IMR-90 (cell line): ENCODE measurements around the gene UBAP2L. TPM values are rescaled to one million over a fixed set of nuclear protein-coding genes. Genes with fewer than 3 reads are reported as not detected.

ENCODE experiments used
- ATAC-seq: fragments of 200-7000 bp; cut with Tn5 transposase; 2 replicates; pipeline ENCODE4 v1.9.1; 2020; ENCODE audit warnings: low read depth, mild to moderate bottlenecking, moderate library complexity
- BruUV-seq: library from RNA; stranded (reverse); fragments of 400-500 nt; replicated peaks from 2 replicates; lab custom pipeline; 2021; lab: Mats Ljungman, UMichigan
- CTCF ChIA-PET: fragments of 300-600 bp; formaldehyde crosslinking; extraction: SDS; loops from one replicate; lab custom pipeline; 2021; ENCODE audit warnings: antibody characterized with exemption; lab: Yijun Ruan, JAX
- POLR2A ChIA-PET: fragments of 300-600 bp; sonication (Branson Sonifier 250); formaldehyde crosslinking; loops from one replicate; lab custom pipeline; 2022; ENCODE audit warnings: antibody characterized with exemption; ENCODE audit not compliant: unreplicated experiment; lab: Charles Lee
- DNase-seq: peaks from one replicate; pipeline ENCODE4 v3.0.0; 2013
- H2AFZ ChIP-seq: replicated peaks from 2 replicates; pipeline ENCODE3; 2013; ENCODE audit warnings: low read length, mild to moderate bottlenecking; ENCODE audit not compliant: poor library complexity
- H2AK5ac ChIP-seq: 2 replicates; pipeline ENCODE4 v1.6.1; 2013; ENCODE audit warnings: low read depth, low read length, inconsistent platforms
- H2AK9ac ChIP-seq: replicated peaks from 2 replicates; pipeline ENCODE3; 2013; ENCODE audit warnings: mild to moderate bottlenecking, low read depth, low read length, moderate library complexity; ENCODE audit not compliant: poor library complexity
- H2BK120ac ChIP-seq: 2 replicates; pipeline ENCODE4 v1.6.1; 2013; ENCODE audit warnings: low read depth, low read length, inconsistent platforms
- H2BK15ac ChIP-seq: 3 replicates; pipeline ENCODE4 v1.6.1; 2013; ENCODE audit warnings: low read depth, low read length, inconsistent platforms
- H2BK20ac ChIP-seq: 2 replicates; pipeline ENCODE4 v1.6.1; 2013; ENCODE audit warnings: low read depth, mild to moderate bottlenecking, inconsistent platforms, low read length, moderate library complexity
- H2BK5ac ChIP-seq: 2 replicates; pipeline ENCODE4 v1.6.1; 2013; ENCODE audit warnings: mild to moderate bottlenecking, low read depth, low read length, inconsistent platforms; ENCODE audit not compliant: poor library complexity, severe bottlenecking
- H3K14ac ChIP-seq: replicated peaks from 2 replicates; pipeline ENCODE4 v1.6.1; 2013; ENCODE audit warnings: low read depth, low read length, inconsistent platforms
- H3K18ac ChIP-seq: 2 replicates; pipeline ENCODE4 v1.6.1; 2013; ENCODE audit warnings: low read depth, low read length, control low read depth
- H3K23ac ChIP-seq: 2 replicates; pipeline ENCODE4 v1.6.1; 2013; ENCODE audit warnings: low read depth, low read length, inconsistent platforms
- H3K27ac ChIP-seq: 2 replicates; pipeline ENCODE4 v1.5.1; 2013; ENCODE audit warnings: mild to moderate bottlenecking, control low read depth, low read length; ENCODE audit not compliant: insufficient read depth
- H3K27me3 ChIP-seq: 2 replicates; pipeline ENCODE4 v1.6.1; 2013; ENCODE audit warnings: low read length; ENCODE audit not compliant: control insufficient read depth, insufficient read depth
- H3K36me3 ChIP-seq: 2 replicates; pipeline ENCODE4 v1.6.1; 2013; ENCODE audit warnings: low read length, mixed read lengths; ENCODE audit not compliant: control insufficient read depth, insufficient read depth
- H3K4ac ChIP-seq: 2 replicates; pipeline ENCODE4 v1.6.1; 2013; ENCODE audit warnings: low read depth, low read length, inconsistent platforms
- H3K4me1 ChIP-seq: 2 replicates; pipeline ENCODE4 v1.6.1; 2013; ENCODE audit warnings: low read length, mixed read lengths; ENCODE audit not compliant: control insufficient read depth, insufficient read depth
- H3K4me2 ChIP-seq: 2 replicates; pipeline ENCODE4 v1.6.1; 2013; ENCODE audit warnings: low read depth, mild to moderate bottlenecking, control low read depth, low read length, moderate library complexity
- H3K4me3 ChIP-seq: 2 replicates; pipeline ENCODE4 v1.5.1; 2013; ENCODE audit warnings: low read depth, mild to moderate bottlenecking, control low read depth, low read length, moderate library complexity; ENCODE audit not compliant: insufficient read depth
- H3K56ac ChIP-seq: 2 replicates; pipeline ENCODE4 v1.6.1; 2013; ENCODE audit warnings: low read length, inconsistent platforms; ENCODE audit not compliant: insufficient read depth; ENCODE audit errors: extremely low read depth
- H3K79me1 ChIP-seq, 2 experiments: 2 replicates each; pipeline ENCODE4 v1.6.1; 2013; ENCODE audit warnings: low read length in 2 of 2, inconsistent platforms in 1 of 2, low read depth in 1 of 2
- H3K9ac ChIP-seq: 2 replicates; pipeline ENCODE4 v1.6.1; 2013; ENCODE audit warnings: low read depth, low read length, control low read depth
- H3K9me1 ChIP-seq: 2 replicates; pipeline ENCODE4 v1.6.1; 2013; ENCODE audit warnings: low read length, inconsistent platforms; ENCODE audit not compliant: insufficient read depth
- H3K9me3 ChIP-seq: 2 replicates; pipeline ENCODE4 v1.6.1; 2013; ENCODE audit warnings: low read length; ENCODE audit not compliant: control insufficient read depth, insufficient read depth
- H4K20me1 ChIP-seq: 2 replicates; pipeline ENCODE4 v1.6.1; 2013; ENCODE audit warnings: low read length, inconsistent platforms; ENCODE audit not compliant: insufficient read depth
- H4K5ac ChIP-seq: 2 replicates; pipeline ENCODE4 v1.6.1; 2013; ENCODE audit warnings: mild to moderate bottlenecking, low read depth, low read length, control low read depth
- H4K8ac ChIP-seq, 2 experiments: 2 replicates each; pipeline ENCODE4 v1.6.1; 2013; ENCODE audit warnings: low read depth in 2 of 2, low read length in 2 of 2, control low read depth in 1 of 2, inconsistent platforms in 1 of 2
- H4K91ac ChIP-seq: 2 replicates; pipeline ENCODE4 v1.6.1; 2013; ENCODE audit warnings: low read depth, low read length, inconsistent platforms; ENCODE audit not compliant: insufficient read depth
- BHLHE40 ChIP-seq: fragments of 150-350 bp; IDR thresholded peaks from 2 replicates; pipeline ENCODE4 v1.6.1; 2016; ENCODE audit warnings: mild to moderate bottlenecking, low read depth, low read length
- CEBPB ChIP-seq: IDR thresholded peaks from 2 replicates; pipeline ENCODE4 v1.6.1; 2012; ENCODE audit warnings: low read depth, low read length, improper control_type of control experiment
- CHD1 ChIP-seq: IDR thresholded peaks from 2 replicates; pipeline ENCODE4 v1.6.1; 2012; ENCODE audit warnings: low read depth, low read length, improper control_type of control experiment
- CTCF ChIP-seq: conservative IDR thresholded peaks from 2 replicates; pipeline ENCODE4 v1.5.1; 2012; ENCODE audit warnings: mild to moderate bottlenecking, low read depth, low read length, improper control_type of control experiment
- ELK1 ChIP-seq: fragments of 150-350 bp; IDR thresholded peaks from 2 replicates; pipeline ENCODE4 v1.6.1; 2016; ENCODE audit warnings: low read depth, mild to moderate bottlenecking, low read length, moderate library complexity, borderline replicate concordance
- FOS ChIP-seq: fragments of 150-350 bp; IDR thresholded peaks from 2 replicates; pipeline ENCODE4 v1.6.1; 2016; ENCODE audit warnings: low read depth, low read length
- MAFK ChIP-seq: IDR thresholded peaks from 2 replicates; pipeline ENCODE4 v1.6.1; 2012; ENCODE audit warnings: low read depth, low read length, improper control_type of control experiment
- MAZ ChIP-seq: IDR thresholded peaks from 2 replicates; pipeline ENCODE4 v1.6.1; 2012; ENCODE audit warnings: low read depth, mild to moderate bottlenecking, low read length, improper control_type of control experiment, moderate library complexity, borderline replicate concordance
- MXI1 ChIP-seq: IDR thresholded peaks from 2 replicates; pipeline ENCODE4 v1.6.1; 2012; ENCODE audit warnings: low read depth, mild to moderate bottlenecking, low read length, moderate library complexity, borderline replicate concordance
- NFE2L2 ChIP-seq: fragments of 150-350 bp; IDR thresholded peaks from 2 replicates; pipeline ENCODE4 v1.6.1; 2016; ENCODE audit warnings: low read depth, mild to moderate bottlenecking, low read length
- POLR2A ChIP-seq: IDR thresholded peaks from 2 replicates; pipeline ENCODE4 v1.6.1; 2012; ENCODE audit warnings: mild to moderate bottlenecking, low read depth, low read length
- RAD21 ChIP-seq: IDR thresholded peaks from 2 replicates; pipeline ENCODE4 v1.6.1; 2012; ENCODE audit warnings: low read length, improper control_type of control experiment
- RCOR1 ChIP-seq: IDR thresholded peaks from 2 replicates; pipeline ENCODE4 v1.6.1; 2012; ENCODE audit warnings: mild to moderate bottlenecking, low read length, improper control_type of control experiment; ENCODE audit not compliant: insufficient replicate concordance
- RFX5 ChIP-seq: IDR thresholded peaks from 2 replicates; pipeline ENCODE4 v1.8.0; 2012; ENCODE audit warnings: low read depth, mild to moderate bottlenecking, low read length, moderate library complexity
- SMC3 ChIP-seq: fragments of 150-350 bp; IDR thresholded peaks from 2 replicates; pipeline ENCODE4 v1.6.1; 2016; ENCODE audit warnings: low read depth, mild to moderate bottlenecking, antibody characterized with exemption, low read length, moderate library complexity
- USF2 ChIP-seq: fragments of 150-350 bp; IDR thresholded peaks from 2 replicates; pipeline ENCODE4 v1.6.1; 2017; ENCODE audit warnings: mild to moderate bottlenecking, antibody characterized with exemption, low read length, low read depth
- WGBS, 2 experiments: methylation state at CpG; one replicate each; pipeline versions ENCODE4 v1.1.5 to v1.1.7; 2013; ENCODE audit warnings: missing lambda C conversion rate in 2 of 2; ENCODE audit not compliant: insufficient read length in 1 of 2; ENCODE audit errors: extremely low coverage in 2 of 2; 5-methylcytosine and 5-hydroxymethylcytosine counted together
- dilution Hi-C: fragments of 300-500 bp; cut with HindIII; formaldehyde crosslinking; loops from one replicate; pipeline ENCODE4 v1.14.3; 2018; ENCODE audit warnings: low sequenced_read_pairs; ENCODE audit not compliant: unreplicated experiment
- in situ Hi-C: fragments of 300-500 bp; cut with MboI; formaldehyde crosslinking; loops from 3 replicates; pipeline ENCODE4 v1.14.3; 2019; ENCODE audit warnings: low sequenced_read_pairs, inconsistent platforms, mixed read lengths
- intact Hi-C: fragments of 100-400 bp; cut with micrococcal nuclease; formaldehyde crosslinking; loops from 2 replicates; pipeline ENCODE4 v1.10.0; 2022
- polyA plus RNA-seq, 3 experiments: library from polyadenylated mRNA; depleted of rRNA; stranded (reverse); fragments of >200 nt; gene quantifications; 2 replicates each; pipeline ENCODE4 v1.2.3, GENCODE V29; 2012; ENCODE audit warnings: low replicate concordance in 1 of 3
- total RNA-seq: library from RNA; depleted of rRNA; stranded (reverse); fragments of >200 nt; gene quantifications from 2 replicates; pipeline ENCODE4 v1.2.3, GENCODE V29; 2012

UBAP2L gene
- total and polyA plus RNA-seq, 2 of the 4 experiments (the other 2 are of a cell fraction): 57.5 to 149 TPM

GRCh38 chr1:154236855-154237254 is 16.1 kb downstream of the UBAP2L start:
- H2BK20ac ChIP-seq: no peak overlapping the region
- no peak for ATAC-seq
- no peak overlapping the region for H2AK9ac ChIP-seq
- POLR2A ChIA-PET: no interaction called here
- H2AFZ ChIP-seq: no peak overlapping the region
- CTCF ChIA-PET: no interaction called here
- no TSS peak for BruUV-seq
- H3K4me2 ChIP-seq: no peak overlapping the region
- H4K5ac ChIP-seq: no peak overlapping the region
- no peak overlapping the region for H3K56ac ChIP-seq
- H3K36me3 ChIP-seq: peaks cover 59% of the 10 kb centered on the region
- WGBS, 2 experiments: 100% methylated on average over 1 of the region's 4 CpGs; no CpG with 5 or more reads in 1 of the 2 experiments
- no peak overlapping the region for H3K4ac ChIP-seq
- no peak overlapping the region for H3K27ac ChIP-seq
- no peak overlapping the region for H2BK120ac ChIP-seq
- no peak overlapping the region for H3K14ac ChIP-seq
- H3K18ac ChIP-seq: no peak overlapping the region
- no peak overlapping the region for H4K91ac ChIP-seq
- no peak overlapping the region for H3K4me3 ChIP-seq
- dilution Hi-C loops: no loop called here
- H2BK15ac ChIP-seq: no peak overlapping the region
- peaks cover 19 to 49% of the 10 kb centered on the region in 2 experiments for H3K79me1 ChIP-seq
- H3K9ac ChIP-seq: no peak overlapping the region
- no peaks in the 10 kb centered on the region for H3K27me3 ChIP-seq
- H3K9me3 ChIP-seq: no peaks in the 10 kb centered on the region
- H2AK5ac ChIP-seq: no peak overlapping the region
- H3K23ac ChIP-seq: no peak overlapping the region
- no peaks in the 10 kb centered on the region; the same call in 1 of the 2 replicates for H3K9me1 ChIP-seq
- intact Hi-C loops: no loop called here
- no peak overlapping the region for H4K8ac ChIP-seq
- no peak for TF ChIP-seq RAD21
- TF ChIP-seq RFX5: no peak
- no peak for TF ChIP-seq FOS
- TF ChIP-seq CEBPB: no peak
- no peak for TF ChIP-seq MAZ
- TF ChIP-seq MAFK: no peak
- no peak for TF ChIP-seq CHD1
- no peak for TF ChIP-seq BHLHE40
- TF ChIP-seq RCOR1: no peak
- TF ChIP-seq CTCF: no peak
- TF ChIP-seq SMC3: no peak
- no peak for TF ChIP-seq ELK1
- TF ChIP-seq NFE2L2: no peak
- no peak for TF ChIP-seq MXI1
- TF ChIP-seq USF2: no peak
- TF ChIP-seq POLR2A: no peak
- no peak overlapping the region for H2BK5ac ChIP-seq
- no peaks in the 10 kb centered on the region for H3K4me1 ChIP-seq
- DNase-seq: no peak
- peaks cover 24% of the 10 kb centered on the region; the same call in 1 of the 2 replicates for H4K20me1 ChIP-seq
- in situ Hi-C loops: no loop called here
